Measurements from ENCODE around the gene AFTPH.

DNA sequence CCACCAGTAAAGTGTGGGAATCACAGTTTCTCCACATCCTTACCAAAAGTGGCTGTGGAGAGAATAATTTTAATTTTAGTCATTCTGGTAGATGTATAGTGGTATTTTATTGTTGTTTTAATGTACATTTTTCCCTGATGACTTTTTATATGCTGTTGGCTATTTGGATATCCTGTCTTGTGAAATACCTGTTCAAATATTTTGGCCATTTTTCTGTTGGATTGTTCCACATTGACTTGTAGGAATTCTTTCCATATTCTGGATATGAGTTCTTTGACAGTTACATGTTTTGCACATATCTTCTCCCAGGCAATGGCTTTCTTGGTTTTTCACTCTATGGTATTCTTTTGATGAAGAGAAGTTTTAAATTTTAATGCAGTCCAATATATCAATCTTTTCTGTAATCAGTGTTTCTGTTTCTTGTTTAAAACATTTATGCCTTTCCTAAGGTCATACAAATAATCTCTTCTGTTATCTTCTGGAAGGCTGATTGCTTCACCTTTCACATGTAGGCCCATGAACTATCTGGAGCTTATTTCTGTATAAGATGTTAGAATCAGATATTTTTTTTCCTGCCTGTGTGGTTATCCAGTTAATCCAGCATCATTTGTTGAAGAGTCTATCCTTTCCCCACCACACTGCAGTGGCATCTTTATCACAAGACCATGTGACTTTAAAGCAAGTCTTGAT is 19.0 kb downstream of the AFTPH start:
- no peak for TF ChIP-seq TEAD4 (IDR thresholded peaks at IDR 0.05)
- TF ChIP-seq EP300 (IDR thresholded peaks at IDR 0.05; ENCODE audit: borderline replicate concordance), result no peak
- TF ChIP-seq FOXM1 (IDR thresholded peaks at IDR 0.05; ENCODE audit: borderline replicate concordance, low read depth), result no peak
- no peak for TF ChIP-seq ZBTB7A (IDR thresholded peaks at IDR 0.05; ENCODE audit: low read depth)
- TF ChIP-seq TCF12 (IDR thresholded peaks at IDR 0.05; ENCODE audit: low read depth), result no peak
- no peak for TF ChIP-seq NFIC (IDR thresholded peaks at IDR 0.05)
- no peak for TF ChIP-seq CEBPB (IDR thresholded peaks at IDR 0.05)
- no peak for TF ChIP-seq TAF1 (IDR thresholded peaks at IDR 0.05; ENCODE audit: low read depth)
